K562 (cell line): ENCODE measurements around the gene ZSCAN2. TPM values are rescaled to one million over a fixed set of nuclear protein-coding genes. Genes with fewer than 3 reads are reported as not detected.

Experiments
- BRD9 ChIP-seq: fragments of 450-650 bp; IDR thresholded peaks from 2 replicates; pipeline ENCODE4 v1.6.1; 2018; ENCODE audit warnings: low read depth; ENCODE audit not compliant: partially characterized antibody
- CHD4 ChIP-seq: fragments of 200-600 bp; sonication (generic); IDR thresholded peaks from 3 replicates; pipeline ENCODE4 v1.6.1; 2012; ENCODE audit warnings: low read depth, mild to moderate bottlenecking, mixed read lengths, low read length, inconsistent platforms; ENCODE audit not compliant: insufficient read depth, insufficient replicate concordance, poor library complexity, severe bottlenecking
- CSDE1 ChIP-seq, 2 experiments: fragments of 450-650 bp; IDR thresholded peaks; 2 replicates each; pipeline ENCODE4 v1.6.1; 2016; ENCODE audit warnings: mild to moderate bottlenecking in 1 of 2
- FIP1L1 ChIP-seq: fragments of 200-400 bp; formaldehyde crosslinking; IDR thresholded peaks from 2 replicates; pipeline ENCODE4 v1.6.1; 2018; ENCODE audit warnings: mild to moderate bottlenecking, low read depth, low read length; ENCODE audit not compliant: poor library complexity, severe bottlenecking
- FOXK1 ChIP-seq: sonication (generic); formaldehyde crosslinking; IDR thresholded peaks from 2 replicates; pipeline ENCODE4 v1.8.0; 2022; ENCODE audit warnings: missing genetic modification reagents, mild to moderate bottlenecking, borderline replicate concordance
- GTF2A2 ChIP-seq: IDR thresholded peaks from 2 replicates; pipeline ENCODE4 v1.6.1; 2016; ENCODE audit warnings: mild to moderate bottlenecking, missing genetic modification characterization, missing compliant biosample characterization
- KHSRP ChIP-seq: fragments of 450-650 bp; IDR thresholded peaks from 2 replicates; pipeline ENCODE4 v1.6.1; 2017
- KLF6 ChIP-seq: fragments of 250-450 bp; sonication (Bioruptor Pico); IDR thresholded peaks from 2 replicates; pipeline ENCODE4 v1.4.0; 2020; ENCODE audit warnings: mild to moderate bottlenecking, moderate library complexity, borderline replicate concordance
- MAX ChIP-seq: sonication (generic); formaldehyde crosslinking; IDR thresholded peaks from 2 replicates; pipeline ENCODE4 v1.9.0; 2022; ENCODE audit warnings: mild to moderate bottlenecking, missing genetic modification reagents
- NRF1 ChIP-seq, 2 experiments: fragments of 450-650 bp; IDR thresholded peaks in 1 of 2; conservative IDR thresholded peaks in 1 of 2; 2 replicates each; pipeline ENCODE4 v1.6.1; 2014; ENCODE audit warnings: mild to moderate bottlenecking in 2 of 2
- NUFIP1 ChIP-seq: fragments of 450-650 bp; IDR thresholded peaks from 2 replicates; pipeline ENCODE4 v1.6.1; 2018; ENCODE audit not compliant: partially characterized antibody
- PCBP2 ChIP-seq: fragments of 200-400 bp; formaldehyde crosslinking; IDR thresholded peaks from 2 replicates; pipeline ENCODE4 v1.6.1; 2018; ENCODE audit warnings: low read length, low read depth, mild to moderate bottlenecking, moderate library complexity; ENCODE audit not compliant: poor library complexity, severe bottlenecking
- POLR2AphosphoS5 ChIP-seq: IDR thresholded peaks from 2 replicates; pipeline ENCODE4 v1.6.1; 2011; ENCODE audit warnings: mild to moderate bottlenecking, low read depth, low read length, moderate library complexity; ENCODE audit not compliant: control insufficient read depth, insufficient read depth
- RBM22 ChIP-seq: fragments of 200-400 bp; formaldehyde crosslinking; IDR thresholded peaks from 2 replicates; pipeline ENCODE4 v1.6.1; 2018; ENCODE audit warnings: low read length, low read depth; ENCODE audit not compliant: poor library complexity, severe bottlenecking
- SRF ChIP-seq, 2 experiments: fragments of 250-450, 450-650 bp in 1 of 2; sonication (Bioruptor Pico) in 1 of 2; sonication (generic) in 1 of 2; formaldehyde crosslinking; IDR thresholded peaks; 2 replicates each; pipeline versions ENCODE4 v1.5.0 to v1.5.1; 2020 to 2022; ENCODE audit warnings: mild to moderate bottlenecking in 1 of 2, missing genetic modification reagents in 1 of 2
- TFAP4 ChIP-seq: sonication (generic); formaldehyde crosslinking; IDR thresholded peaks from 2 replicates; pipeline ENCODE4 v1.8.0; 2022; ENCODE audit warnings: missing genetic modification reagents, mild to moderate bottlenecking, moderate library complexity, borderline replicate concordance
- TRIM28 ChIP-seq: fragments of 450-650 bp; IDR thresholded peaks from 2 replicates; pipeline ENCODE4 v1.6.1; 2017
- XRCC5 ChIP-seq: fragments of 200-400 bp; formaldehyde crosslinking; IDR thresholded peaks from 2 replicates; pipeline ENCODE4 v1.6.1; 2017; ENCODE audit warnings: low read depth, mild to moderate bottlenecking, low read length
- ZC3H8 ChIP-seq: fragments of 450-650 bp; IDR thresholded peaks from 2 replicates; pipeline ENCODE4 v1.6.1; 2017
- ZNF12 ChIP-seq: sonication (generic); formaldehyde crosslinking; IDR thresholded peaks from 2 replicates; pipeline ENCODE4 v1.4.0; 2020; ENCODE audit warnings: mild to moderate bottlenecking, missing genetic modification reagents
- ZNF184 ChIP-seq: sonication (generic); formaldehyde crosslinking; IDR thresholded peaks from 2 replicates; pipeline ENCODE4 v1.5.0; 2020; ENCODE audit warnings: missing genetic modification reagents
- ZNF695 ChIP-seq: fragments of 450-650 bp; formaldehyde crosslinking; IDR thresholded peaks from 2 replicates; pipeline ENCODE4 v1.4.0; 2020; ENCODE audit warnings: mild to moderate bottlenecking, moderate library complexity
- polyA plus RNA-seq, 8 experiments: library from polyadenylated mRNA; depleted of rRNA in 4 of 8; stranded (reverse) in 5 of 8; unstranded in 3 of 8; fragments of >200 nt; fragmentation: Nextera tagmentation in 2 of 8; fragmentation: Illumina TruSeq in 1 of 8; extraction: Ambion mirVana in 2 of 8; extraction: Trizol in 1 of 8; gene quantifications; 2 replicates each; pipeline versions ENCODE4 v1.2.1 to v1.2.3, GENCODE V29; 2011 to 2014; ENCODE audit warnings: inconsistent platforms in 1 of 8, missing spikeins in 1 of 8
- total RNA-seq, 7 experiments: library from RNA; depleted of rRNA in 6 of 7; stranded (reverse); fragments of >200 nt in 6 of 7; fragmentation: Illumina TruSeq in 2 of 7; extraction: Trizol in 2 of 7; gene quantifications; 2 replicates each; pipeline versions ENCODE4 v1.2.1 to v1.2.3, GENCODE V29; 2011 to 2021; ENCODE audit warnings: low replicate concordance in 1 of 7
- TF ChIP-seq, protein P1 (sequence below): fragments of 200-800 bp; sonication (Bioruptor generic); IDR thresholded peaks from 2 replicates; pipeline ENCODE4 v1.6.1; 2017; ENCODE audit warnings: missing genetic modification characterization, missing compliant biosample characterization
- TF ChIP-seq, protein P2 (sequence below): fragments of 200-800 bp; sonication (Bioruptor generic); IDR thresholded peaks from 2 replicates; pipeline ENCODE4 v1.6.1; 2017; ENCODE audit warnings: missing genetic modification characterization, missing compliant biosample characterization

Gene ZSCAN2
- total and polyA plus RNA-seq, 9 of the 15 experiments (the other 6 are each of a cell fraction or from before 2014, with no cell fraction given): 1.7 to 14.2 (median 6.6) TPM

DNA sequence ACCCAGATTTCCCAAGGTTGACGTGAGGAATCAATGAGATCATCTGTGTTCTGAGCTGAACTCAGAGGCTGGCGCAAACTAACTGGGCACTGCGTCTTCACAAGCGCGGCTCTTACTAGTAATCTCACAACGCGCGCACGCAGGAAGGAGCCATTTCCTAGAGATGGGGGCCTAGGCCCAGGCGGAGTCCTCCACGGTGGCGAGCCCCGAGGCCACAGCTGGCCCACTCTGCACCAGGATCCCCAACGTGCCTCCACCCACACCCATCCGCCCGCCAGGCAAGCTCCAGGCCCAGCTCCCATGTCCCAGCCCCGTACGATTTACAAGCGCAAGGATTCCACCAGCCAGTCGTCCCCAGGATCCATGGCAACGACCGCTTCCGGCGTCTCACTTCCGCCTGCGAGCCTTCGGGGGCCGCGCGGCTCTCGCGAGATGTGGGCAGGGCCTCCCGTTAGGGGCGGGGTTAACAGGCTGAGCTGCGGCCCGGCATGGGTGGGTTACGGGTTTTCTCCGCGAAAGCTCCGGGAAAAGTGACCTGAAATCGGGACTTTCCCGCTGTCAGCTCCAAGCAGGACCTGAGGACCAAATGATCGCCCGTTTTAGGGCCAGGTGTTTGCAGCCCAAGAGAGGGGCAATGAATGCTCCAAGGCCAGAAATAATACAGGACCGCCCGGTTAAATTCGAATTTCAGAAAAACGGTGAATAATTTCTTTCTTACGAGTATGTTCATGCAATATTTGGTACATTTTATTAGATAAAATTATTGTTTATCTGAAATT, 53.3 kb downstream of the ZSCAN2 start, which contains the start of gene WDR73 (continued):
- TF ChIP-seq ZNF184 (CRISPR knock-in tag) (no peak), SRF (CRISPR knock-in tag; IDR thresholded peaks at IDR 0.05) (no peak), RBM22 (peak; percentile 95), XRCC5 (0 out of 2 replicates have a peak, but pooled peaks have one; percentile 18), PCBP2 (no peak), ZNF695 (CRISPR knock-in tag) (no peak), NRF1 (conservative IDR thresholded peaks at IDR 0.05 in 1 of 2, IDR thresholded peaks at IDR 0.05 in 1 of 2) (peak; percentile 66 to 71), NUFIP1 (no peak), KLF6 (CRISPR knock-in tag) (no peak), POLR2AphosphoS5 (peak; percentile 70; the same call in 1 of the 2 replicates), KHSRP (no peak), BRD9 (no peak), FIP1L1 (peak; percentile 67), ZNF12 (CRISPR knock-in tag) (peak; percentile 42; the same call in 1 of the 2 replicates), MAX (CRISPR knock-in tag) (peak; percentile 60), CHD4 (no peak), FOXK1 (CRISPR knock-in tag) (0 out of 2 replicates have a peak, but pooled peaks have one; percentile 82), GTF2A2 (no peak), TFAP4 (CRISPR knock-in tag) (peak; percentile 79), CSDE1 (IDR thresholded peaks at IDR 0.05) (peak in 1 of 2 experiments; percentile 66; a peak in 2 of 4 replicates), ZC3H8 (no peak), TRIM28 (no peak)
- TF ChIP-seq, protein P1, sequence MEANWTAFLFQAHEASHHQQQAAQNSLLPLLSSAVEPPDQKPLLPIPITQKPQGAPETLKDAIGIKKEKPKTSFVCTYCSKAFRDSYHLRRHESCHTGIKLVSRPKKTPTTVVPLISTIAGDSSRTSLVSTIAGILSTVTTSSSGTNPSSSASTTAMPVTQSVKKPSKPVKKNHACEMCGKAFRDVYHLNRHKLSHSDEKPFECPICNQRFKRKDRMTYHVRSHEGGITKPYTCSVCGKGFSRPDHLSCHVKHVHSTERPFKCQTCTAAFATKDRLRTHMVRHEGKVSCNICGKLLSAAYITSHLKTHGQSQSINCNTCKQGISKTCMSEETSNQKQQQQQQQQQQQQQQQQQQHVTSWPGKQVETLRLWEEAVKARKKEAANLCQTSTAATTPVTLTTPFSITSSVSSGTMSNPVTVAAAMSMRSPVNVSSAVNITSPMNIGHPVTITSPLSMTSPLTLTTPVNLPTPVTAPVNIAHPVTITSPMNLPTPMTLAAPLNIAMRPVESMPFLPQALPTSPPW (CRISPR knock-in tag): no peak; the same call in 1 of the 2 replicates
- TF ChIP-seq, protein P2, sequence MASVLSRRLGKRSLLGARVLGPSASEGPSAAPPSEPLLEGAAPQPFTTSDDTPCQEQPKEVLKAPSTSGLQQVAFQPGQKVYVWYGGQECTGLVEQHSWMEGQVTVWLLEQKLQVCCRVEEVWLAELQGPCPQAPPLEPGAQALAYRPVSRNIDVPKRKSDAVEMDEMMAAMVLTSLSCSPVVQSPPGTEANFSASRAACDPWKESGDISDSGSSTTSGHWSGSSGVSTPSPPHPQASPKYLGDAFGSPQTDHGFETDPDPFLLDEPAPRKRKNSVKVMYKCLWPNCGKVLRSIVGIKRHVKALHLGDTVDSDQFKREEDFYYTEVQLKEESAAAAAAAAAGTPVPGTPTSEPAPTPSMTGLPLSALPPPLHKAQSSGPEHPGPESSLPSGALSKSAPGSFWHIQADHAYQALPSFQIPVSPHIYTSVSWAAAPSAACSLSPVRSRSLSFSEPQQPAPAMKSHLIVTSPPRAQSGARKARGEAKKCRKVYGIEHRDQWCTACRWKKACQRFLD (CRISPR knock-in tag): 0 out of 2 replicates have a peak, but pooled peaks have one; percentile 10
